Nucleus accumbens (tissue), 56 donors: ENCODE measurements around the gene ACSL3.
"Not testable (repeated sequence)": the region's sequence is repeated elsewhere in the genome, so short reads cannot be mapped to it uniquely, and the experiment has no call there.

ENCODE experiments used
- DNase-seq, 56 donors: peaks; one replicate each; lab custom pipeline; 2025; lab: John Stamatoyannopoulos, UW

The ACSL3 gene

GRCh38 chr2:222848862-222849261, 12.0 kb upstream of the ACSL3 start:
- DNase-seq: no peak

- no peak for DNase-seq
These were observed 8.7 kb upstream of the ACSL3 start for GRCh38 chr2:222851956-222852617.

GRCh38 chr2:222854773-222855700, 5.8 kb upstream of the ACSL3 start:
- DNase-seq: no peak

- peak in 10 of 56 donors; percentile 2 to 20 (median 12) for DNase-seq
These were observed 837 bp upstream of the ACSL3 start for GRCh38 chr2:222859786-222860612.

- DNase-seq: peak in 33 of 56 donors; percentile 9 to 70 (median 33)
These were observed 722 bp downstream of the ACSL3 start for GRCh38 chr2:222861411-222862105.

GRCh38 chr2:222862106-222862908, 1.5 kb downstream of the ACSL3 start:
- peak in 28 of 56 donors; percentile 3 to 40 (median 18) for DNase-seq

GRCh38 chr2:222862909-222863544, 2.2 kb downstream of the ACSL3 start:
- no peak for DNase-seq

GRCh38 chr2:222864296-222864695, 3.5 kb downstream of the ACSL3 start:
- no peak for DNase-seq

- DNase-seq: no peak
These were observed 4.5 kb downstream of the ACSL3 start for GRCh38 chr2:222865301-222865700.

GRCh38 chr2:222866358-222866960, 5.6 kb downstream of the ACSL3 start:
- peak in 1 of 56 donors; percentile 3 for DNase-seq

GRCh38 chr2:222868560-222869251, 7.9 kb downstream of the ACSL3 start:
- DNase-seq: not testable (repeated sequence)

- DNase-seq: no peak
These were observed 8.4 kb downstream of the ACSL3 start for GRCh38 chr2:222869252-222869560.

- no peak for DNase-seq
These were observed 10.5 kb downstream of the ACSL3 start for GRCh38 chr2:222871291-222871690.

- DNase-seq: no peak
These were observed 11.7 kb downstream of the ACSL3 start for GRCh38 chr2:222872551-222872950.

GRCh38 chr2:222875482-222875881, 14.6 kb downstream of the ACSL3 start:
- DNase-seq: no peak

- no peak for DNase-seq
These were observed 16.1 kb downstream of the ACSL3 start for GRCh38 chr2:222876947-222877346.

- DNase-seq: no peak
These were observed 16.9 kb downstream of the ACSL3 start for GRCh38 chr2:222877556-222878300.
